Spleen (tissue), 11 donors: ENCODE data around the gene ANO7. TPM values are rescaled to one million over a fixed set of nuclear protein-coding genes. Genes with fewer than 3 reads are reported as not detected.

ENCODE experiments used
- DNase-seq: peaks from one replicate; pipeline ENCODE4 v3.0.0-alpha.2; 2020
- H3K27ac ChIP-seq, 8 donors: fragments of 200-600 bp; sonication (generic) in 7 of 8; 1 replicate in 4 of 8; 2 replicates in 4 of 8; pipeline versions ENCODE4 v1.5.0 to v1.8.0; 2016 to 2021; ENCODE audit warnings: inconsistent platforms in 4 of 8, mild to moderate bottlenecking in 4 of 8, moderate library complexity in 1 of 8
- H3K27me3 ChIP-seq, 7 donors: fragments of 200-600 bp; sonication (generic) in 6 of 7; replicated peaks in 1 of 7; 1 replicate in 4 of 7; 2 replicates in 3 of 7; pipeline versions ENCODE4 v1.5.0 to v1.8.0; 2016 to 2021; ENCODE audit warnings: inconsistent platforms in 3 of 7, mild to moderate bottlenecking in 1 of 7
- H3K36me3 ChIP-seq, 6 donors: fragments of 200-600 bp; sonication (generic) in 5 of 6; 1 replicate in 4 of 6; 2 replicates in 2 of 6; pipeline versions ENCODE4 v1.5.0 to v1.8.0; 2016 to 2021; ENCODE audit warnings: inconsistent platforms in 2 of 6
- H3K4me1 ChIP-seq, 6 donors: fragments of 200-600 bp; sonication (generic) in 5 of 6; 1 replicate in 3 of 6; 2 replicates in 3 of 6; pipeline versions ENCODE4 v1.5.0 to v1.8.0; 2016 to 2021; ENCODE audit warnings: inconsistent platforms in 3 of 6
- H3K4me3 ChIP-seq, 8 donors: fragments of 200-600 bp; sonication (generic) in 7 of 8; 1 replicate in 4 of 8; 2 replicates in 4 of 8; pipeline versions ENCODE4 v1.5.0 to v1.8.0; 2016 to 2021; ENCODE audit warnings: inconsistent platforms in 4 of 8, mild to moderate bottlenecking in 4 of 8, moderate library complexity in 2 of 8
- H3K9me3 ChIP-seq, 8 donors: fragments of 200-600 bp; sonication (generic) in 7 of 8; 1 replicate in 4 of 8; 2 replicates in 4 of 8; pipeline versions ENCODE4 v1.5.0 to v1.8.0; 2016 to 2021; ENCODE audit warnings: inconsistent platforms in 4 of 8
- CTCF ChIP-seq, 11 experiments: fragments of 200-600 bp in 7 of 11; fragments of 450-650 bp in 4 of 11; sonication (generic) in 4 of 11; IDR thresholded peaks in 8 of 11; conservative IDR thresholded peaks in 3 of 11; 1 replicate in 7 of 11; 2 replicates in 4 of 11; pipeline versions ENCODE4 v1.4.0 to v1.8.0; 2016 to 2021; ENCODE audit warnings: antibody characterized with exemption in 11 of 11, inconsistent platforms in 4 of 11, mild to moderate bottlenecking in 1 of 11
- POLR2A ChIP-seq, 3 donors: fragments of 450-650 bp; IDR thresholded peaks; one replicate each; pipeline ENCODE4 v1.5.1; 2017; ENCODE audit warnings: antibody characterized with exemption in 3 of 3, mild to moderate bottlenecking in 1 of 3
- POLR2AphosphoS5 ChIP-seq, 3 donors: sonication (generic); formaldehyde crosslinking; IDR thresholded peaks; one replicate each; pipeline ENCODE4 v1.5.1; 2017; ENCODE audit warnings: antibody characterized with exemption in 3 of 3
- WGBS, 5 donors: extraction: QIAGEN DNeasy Blood & Tissue Kit in 3 of 5; methylation state at CpG; one replicate each; pipeline versions ENCODE4 v1.1.5 to v1.1.7; 2013 to 2018; 5-methylcytosine and 5-hydroxymethylcytosine counted together
- intact Hi-C: fragments of 100-400 bp; cut with DNase I; formaldehyde crosslinking; loops from one replicate; pipeline ENCODE4 v1.15.0; 2023; ENCODE audit warnings: low total_unique reads
- polyA plus RNA-seq, 3 donors: library from polyadenylated mRNA; stranded (reverse); fragments of 200-250 nt; gene quantifications; one replicate each; pipeline ENCODE4 v1.2.1, GENCODE V29; 2013
- total RNA-seq, 7 donors: library from RNA; depleted of rRNA in 3 of 7; stranded (reverse); fragments of >200 nt in 3 of 7; fragmentation: NEBNext Ultra II Directional in 4 of 7; extraction: Animal tissue kit (Norgen Biotek cat#: 25700) in 4 of 7; gene quantifications; one replicate each; pipeline versions ENCODE4 v1.1.0 to v1.2.1, GENCODE V29; 2016 to 2021
- donor health status: healthy with polysubstance abuse.
- donor health status: DM: no; HTN: no; CAD: no; lungs with moderate emphysema.
- donor health status: DM: no; HTN: no; CAD: no.
- donor health status: Bipolar disorder and iron deficiency.
- donor health status: healthy.
- donor health status: DM: no; HTN: no; CAD: no.
- donor health status: DM: yes; HTN: yes; CAD: no.

The ANO7 gene
- total and polyA plus RNA-seq, 10 donors, result 0.46 to 3.5 (median 2.4) TPM

- 88 to 93% (median 90%) methylated on average over 8 to 10 of the region's 10 CpGs for WGBS, 5 donors
- H3K4me1 ChIP-seq, result no peaks in the 10 kb centered on the region
- intact Hi-C loops, result no loop called here
- TF ChIP-seq CTCF (IDR thresholded peaks at IDR 0.05 in 8 of 11, conservative IDR thresholded peaks at IDR 0.05 in 3 of 11), result no peak
- no peak for TF ChIP-seq POLR2A (IDR thresholded peaks at IDR 0.05)
- TF ChIP-seq POLR2AphosphoS5 (IDR thresholded peaks at IDR 0.05), result no peak
- H3K27me3 ChIP-seq, result no peaks in the 10 kb centered on the region
- no peaks in the 10 kb centered on the region for H3K36me3 ChIP-seq
- DNase-seq, result no peak
- H3K27ac ChIP-seq, result no peak overlapping the region
- H3K9me3 ChIP-seq, result no peaks in the 10 kb centered on the region
- H3K4me3 ChIP-seq, result no peak overlapping the region
Measured at GRCh38 chr2:241204010-241204384, 15.5 kb downstream of the ANO7 start.

GRCh38 chr2:241204490-241204889 lies 16.0 kb downstream of the ANO7 start:
- Histone ChIP-seq H3K4me1 (no peaks in the 10 kb centered on the region), H3K27ac (no peak overlapping the region), H3K4me3 (no peak overlapping the region), H3K36me3 (no peaks in the 10 kb centered on the region), H3K9me3 (no peaks in the 10 kb centered on the region), H3K27me3 (no peaks in the 10 kb centered on the region)
- 55 to 73% (median 63%) methylated on average over 3 to 4 of the region's 4 CpGs for WGBS, 5 donors
- no peak for DNase-seq
- TF ChIP-seq CTCF (IDR thresholded peaks at IDR 0.05 in 8 of 11, conservative IDR thresholded peaks at IDR 0.05 in 3 of 11) (no peak), POLR2AphosphoS5 (IDR thresholded peaks at IDR 0.05) (no peak), POLR2A (IDR thresholded peaks at IDR 0.05) (no peak)
- intact Hi-C loops, result no loop called here

DNA sequence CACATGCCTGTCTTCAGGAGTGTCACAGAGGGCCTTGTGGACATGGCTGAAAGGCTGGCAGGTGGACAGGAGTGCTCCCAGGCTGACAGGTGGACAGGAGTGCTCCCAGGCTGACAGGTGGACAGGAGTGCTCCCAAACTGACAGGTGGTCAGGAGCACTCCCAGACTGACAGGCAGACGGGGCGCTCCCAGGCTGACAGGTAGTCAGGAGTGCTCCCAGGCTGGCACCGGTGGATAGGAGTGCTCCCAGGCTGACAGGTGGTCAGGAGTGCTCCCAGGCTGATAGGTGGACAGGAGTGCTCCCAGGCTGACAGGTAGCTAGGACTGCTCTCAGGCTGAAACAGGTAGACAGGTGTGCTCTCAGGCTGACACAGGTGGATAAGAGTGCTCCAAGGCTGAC lies 16.6 kb downstream of the ANO7 start:
- Histone ChIP-seq H3K36me3 (no peaks in the 10 kb centered on the region), H3K27me3 (no peaks in the 10 kb centered on the region), H3K9me3 (no peaks in the 10 kb centered on the region), H3K27ac (no peak overlapping the region), H3K4me1 (no peaks in the 10 kb centered on the region), H3K4me3 (no peak overlapping the region)
- no peak for DNase-seq
- 94 to 100% (median 100%) methylated on average over 1 to 3 of the region's 3 CpGs for WGBS, 5 donors
- TF ChIP-seq POLR2AphosphoS5 (IDR thresholded peaks at IDR 0.05) (no peak), POLR2A (IDR thresholded peaks at IDR 0.05) (no peak), CTCF (IDR thresholded peaks at IDR 0.05 in 8 of 11, conservative IDR thresholded peaks at IDR 0.05 in 3 of 11) (no peak)
- intact Hi-C loops, result no loop called here

GRCh38 chr2:241207151-241207550 lies 18.7 kb downstream of the ANO7 start:
- H3K27ac ChIP-seq, result no peak overlapping the region
- DNase-seq, result no peak
- H3K9me3 ChIP-seq, result no peaks in the 10 kb centered on the region
- H3K4me1 ChIP-seq, result no peaks in the 10 kb centered on the region
- TF ChIP-seq POLR2AphosphoS5 (IDR thresholded peaks at IDR 0.05) (no peak), POLR2A (IDR thresholded peaks at IDR 0.05) (no peak), CTCF (IDR thresholded peaks at IDR 0.05 in 8 of 11, conservative IDR thresholded peaks at IDR 0.05 in 3 of 11) (no peak)
- no peaks in the 10 kb centered on the region for H3K27me3 ChIP-seq
- intact Hi-C loops, result no loop called here
- no peak overlapping the region for H3K4me3 ChIP-seq
- 86 to 93% (median 88%) methylated on average over 1 of the region's 1 CpG for WGBS, 5 donors
- no peaks in the 10 kb centered on the region for H3K36me3 ChIP-seq
